AG10803 (cell line): ENCODE data around the gene DTL.

Experiments used
- DNase-seq: peaks from one replicate; pipeline ENCODE4 v3.0.0; 2010; ENCODE audit warnings: low read depth
- H3K4me3 ChIP-seq: 2 replicates; pipeline ENCODE4 v1.5.1; 2011; ENCODE audit warnings: mild to moderate bottlenecking, low read length, control low read depth
- CTCF ChIP-seq: conservative IDR thresholded peaks from 2 replicates; pipeline ENCODE4 v1.5.1; 2011; ENCODE audit warnings: mild to moderate bottlenecking, low read length, control low read depth, inconsistent platforms

Gene DTL

GRCh38 chr1:212040629-212041412 lies 5.3 kb downstream of the DTL start:
- H3K4me3 ChIP-seq: no peak overlapping the region
- DNase-seq: no peak
- TF ChIP-seq CTCF: no peak

GRCh38 chr1:212042436-212042835 lies 6.9 kb downstream of the DTL start:
- H3K4me3 ChIP-seq: no peak overlapping the region
- no peak for TF ChIP-seq CTCF
- DNase-seq: peak; percentile 22

GRCh38 chr1:212044851-212045250 lies 9.3 kb downstream of the DTL start:
- no peak for TF ChIP-seq CTCF
- DNase-seq: no peak
- H3K4me3 ChIP-seq: no peak overlapping the region

- no peak for TF ChIP-seq CTCF
- peak; percentile 72 for DNase-seq
- H3K4me3 ChIP-seq: no peak overlapping the region
These were observed 10.4 kb downstream of the DTL start for GRCh38 chr1:212045981-212046380.

GRCh38 chr1:212053993-212054392 lies 18.4 kb downstream of the DTL start:
- TF ChIP-seq CTCF: no peak
- no peak for DNase-seq
- H3K4me3 ChIP-seq: no peak overlapping the region

- DNase-seq: no peak
- TF ChIP-seq CTCF: no peak
- H3K4me3 ChIP-seq: no peak overlapping the region
These were observed 19.8 kb downstream of the DTL start for GRCh38 chr1:212055333-212055732.
